ENCODE results near the gene CDK19. TPM values are rescaled to one million over a fixed set of nuclear protein-coding genes. Genes with fewer than 3 reads are reported as not detected.
A peak's percentile ranks its signal among the peaks of the same experiment; 100 is the strongest.

CDK19 gene
- total RNA-seq, 4 donors from 2014 or later: 12.9 to 23.2 (median 13.2) TPM

DNA sequence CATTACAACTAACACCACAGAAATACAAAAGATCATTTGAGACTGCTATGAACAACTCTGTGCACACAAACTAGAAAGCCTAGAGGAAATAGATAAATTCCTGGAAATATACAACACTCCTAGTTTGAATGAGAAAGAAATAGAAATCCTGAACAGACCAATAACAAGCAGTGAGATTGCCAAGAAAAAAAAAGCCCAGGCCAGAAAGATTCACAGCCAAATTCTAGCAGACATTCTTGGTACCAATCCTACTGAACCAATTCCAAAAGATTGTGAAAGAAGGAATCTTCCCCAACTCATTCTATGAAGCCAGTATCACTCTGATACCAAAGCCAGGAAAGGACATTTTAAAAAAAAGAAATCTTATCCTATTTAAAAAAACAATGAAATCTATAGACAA, 7.0 kb upstream of the CDK19 start:
- Histone ChIP-seq H3K4me1 (peaks cover 0 to 14% (median 0%) of the 10 kb centered on the region in 3 donors), H3K4me3 (no peak overlapping the region), H3K9me3 (no peaks in the 10 kb centered on the region), H3K27ac (no peak overlapping the region), H3K36me3 (no peaks in the 10 kb centered on the region), H3K27me3 (no peaks in the 10 kb centered on the region)
- ATAC-seq: peak; percentile 44
- peak; percentile 39 for TF ChIP-seq POLR2AphosphoS5 (IDR thresholded peaks at IDR 0.05)
- TF ChIP-seq, protein P1, sequence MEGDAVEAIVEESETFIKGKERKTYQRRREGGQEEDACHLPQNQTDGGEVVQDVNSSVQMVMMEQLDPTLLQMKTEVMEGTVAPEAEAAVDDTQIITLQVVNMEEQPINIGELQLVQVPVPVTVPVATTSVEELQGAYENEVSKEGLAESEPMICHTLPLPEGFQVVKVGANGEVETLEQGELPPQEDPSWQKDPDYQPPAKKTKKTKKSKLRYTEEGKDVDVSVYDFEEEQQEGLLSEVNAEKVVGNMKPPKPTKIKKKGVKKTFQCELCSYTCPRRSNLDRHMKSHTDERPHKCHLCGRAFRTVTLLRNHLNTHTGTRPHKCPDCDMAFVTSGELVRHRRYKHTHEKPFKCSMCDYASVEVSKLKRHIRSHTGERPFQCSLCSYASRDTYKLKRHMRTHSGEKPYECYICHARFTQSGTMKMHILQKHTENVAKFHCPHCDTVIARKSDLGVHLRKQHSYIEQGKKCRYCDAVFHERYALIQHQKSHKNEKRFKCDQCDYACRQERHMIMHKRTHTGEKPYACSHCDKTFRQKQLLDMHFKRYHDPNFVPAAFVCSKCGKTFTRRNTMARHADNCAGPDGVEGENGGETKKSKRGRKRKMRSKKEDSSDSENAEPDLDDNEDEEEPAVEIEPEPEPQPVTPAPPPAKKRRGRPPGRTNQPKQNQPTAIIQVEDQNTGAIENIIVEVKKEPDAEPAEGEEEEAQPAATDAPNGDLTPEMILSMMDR (IDR thresholded peaks at IDR 0.05): no peak

DNA sequence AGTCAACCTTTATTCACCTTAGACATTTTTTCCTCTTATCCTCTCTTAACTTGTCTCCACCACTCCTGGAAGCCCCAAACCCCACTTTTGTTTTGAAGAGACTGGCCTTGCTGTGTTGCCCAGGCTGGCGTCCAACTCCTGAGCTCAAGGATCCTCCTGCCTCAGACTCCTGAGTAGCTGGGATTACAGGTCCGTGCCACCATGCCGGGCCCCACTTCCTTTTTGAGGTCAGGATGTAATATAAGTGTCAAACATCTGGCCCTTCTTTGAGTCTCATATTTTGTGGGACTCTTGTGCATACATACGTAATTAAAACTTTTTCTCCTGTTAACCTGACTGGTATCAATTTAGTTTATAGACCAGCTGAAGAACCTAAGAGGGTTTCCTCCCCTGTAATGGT, 1.4 kb upstream of the CDK19 start:
- Histone ChIP-seq H3K9me3 (no peaks in the 10 kb centered on the region), H3K4me1 (peaks cover 0 to 24% (median 7%) of the 10 kb centered on the region in 3 donors), H3K27me3 (no peaks in the 10 kb centered on the region), H3K36me3 (no peaks in the 10 kb centered on the region), H3K4me3 (no peak overlapping the region), H3K27ac (peak overlapping the region in 1 of 4 donors; percentile 93)
- ATAC-seq: no peak
- TF ChIP-seq POLR2A (IDR thresholded peaks at IDR 0.05) (no peak), POLR2AphosphoS5 (IDR thresholded peaks at IDR 0.05) (no peak)
- WGBS, 2 donors (ENCODE audit: low coverage in 1 of 2): 78 to 82% methylated on average over 2 to 4 of the region's 4 CpGs

DNA sequence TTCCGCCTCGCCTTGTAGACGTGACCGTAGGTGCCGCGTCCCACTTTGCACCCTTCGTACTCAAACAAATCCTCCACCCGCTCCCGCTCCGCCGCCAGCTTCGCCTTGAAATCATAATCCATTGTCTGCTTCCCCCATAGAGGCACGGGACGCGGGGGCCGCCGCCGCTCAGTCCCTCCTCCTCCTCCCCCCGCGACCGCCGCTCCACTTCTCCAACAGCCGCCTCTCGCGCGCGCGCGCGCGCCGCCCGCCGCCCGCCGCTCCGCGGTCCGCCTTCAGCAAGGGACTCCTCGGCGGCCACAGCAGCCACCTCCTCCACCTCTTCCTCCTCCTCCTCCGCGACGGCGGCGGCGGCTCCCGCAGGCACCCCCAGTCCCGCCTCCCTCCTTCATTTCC, 256 bp downstream of the CDK19 start:
- no peaks in the 10 kb centered on the region for H3K27me3 ChIP-seq
- H3K9me3 ChIP-seq: no peaks in the 10 kb centered on the region
- 0% methylated on average over 2 of the region's 49 CpGs; no CpG with 5 or more reads in 1 of the 2 donors for WGBS, 2 donors (ENCODE audit: low coverage in 1 of 2)
- TF ChIP-seq POLR2A (IDR thresholded peaks at IDR 0.05) (peak; percentile 29 to 55), EP300 (IDR thresholded peaks at IDR 0.05) (no peak)
- H3K4me3 ChIP-seq: peak overlapping the region; percentile 72 to 92
- no peak for ATAC-seq
- peak overlapping the region; percentile 88 to 97 (median 95) for H3K27ac ChIP-seq
- H3K36me3 ChIP-seq: no peaks in the 10 kb centered on the region
- H3K4me1 ChIP-seq: peaks cover 0 to 21% (median 7%) of the 10 kb centered on the region in 3 donors

DNA sequence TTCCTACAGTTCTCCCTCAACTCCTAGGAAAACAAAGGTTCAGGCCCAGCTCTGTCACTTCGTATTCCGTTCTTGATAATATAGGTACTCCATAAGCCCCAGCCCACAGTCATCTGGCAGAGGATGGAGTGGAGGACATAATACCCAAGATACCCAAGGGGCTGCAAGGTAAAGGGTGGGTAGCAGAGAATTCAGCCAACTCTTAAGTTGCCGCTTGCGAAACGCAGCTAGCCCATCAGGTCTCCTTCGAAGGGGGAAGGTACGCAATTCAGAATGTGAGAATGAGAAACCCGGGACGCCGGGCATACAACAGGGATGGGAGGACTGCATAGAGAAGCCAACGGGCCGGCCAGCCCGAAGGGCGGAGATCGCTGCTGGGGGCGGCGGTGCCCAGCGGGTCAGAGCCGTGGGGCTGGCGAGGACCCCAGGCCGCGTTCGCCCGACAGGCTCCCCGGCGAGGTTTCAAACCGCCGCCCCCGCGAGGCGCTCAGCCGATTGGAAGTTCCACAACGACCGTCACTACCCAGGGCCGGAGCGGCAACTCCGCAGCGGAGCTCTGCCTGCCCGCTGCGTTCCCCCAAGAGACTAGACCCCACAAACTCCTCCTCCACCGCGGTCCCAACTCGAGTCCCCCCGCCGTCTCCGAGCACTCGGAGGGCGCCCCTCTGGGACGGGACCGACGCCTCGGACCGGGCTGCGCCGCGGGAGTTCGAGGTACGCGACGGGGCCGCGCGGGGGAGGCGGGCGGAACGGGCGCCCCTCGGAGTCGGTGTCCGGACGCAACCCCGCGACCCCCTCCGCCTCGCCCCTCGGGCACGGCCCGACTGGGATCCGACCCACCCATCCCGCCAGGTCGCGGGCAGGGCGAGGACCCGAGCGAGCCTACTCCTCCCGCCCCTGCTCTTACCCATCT, 911 bp downstream of the CDK19 start:
- WGBS, 2 donors (ENCODE audit: low coverage in 1 of 2): 0 to 1% methylated on average over 6 to 18 of the region's 86 CpGs

DNA sequence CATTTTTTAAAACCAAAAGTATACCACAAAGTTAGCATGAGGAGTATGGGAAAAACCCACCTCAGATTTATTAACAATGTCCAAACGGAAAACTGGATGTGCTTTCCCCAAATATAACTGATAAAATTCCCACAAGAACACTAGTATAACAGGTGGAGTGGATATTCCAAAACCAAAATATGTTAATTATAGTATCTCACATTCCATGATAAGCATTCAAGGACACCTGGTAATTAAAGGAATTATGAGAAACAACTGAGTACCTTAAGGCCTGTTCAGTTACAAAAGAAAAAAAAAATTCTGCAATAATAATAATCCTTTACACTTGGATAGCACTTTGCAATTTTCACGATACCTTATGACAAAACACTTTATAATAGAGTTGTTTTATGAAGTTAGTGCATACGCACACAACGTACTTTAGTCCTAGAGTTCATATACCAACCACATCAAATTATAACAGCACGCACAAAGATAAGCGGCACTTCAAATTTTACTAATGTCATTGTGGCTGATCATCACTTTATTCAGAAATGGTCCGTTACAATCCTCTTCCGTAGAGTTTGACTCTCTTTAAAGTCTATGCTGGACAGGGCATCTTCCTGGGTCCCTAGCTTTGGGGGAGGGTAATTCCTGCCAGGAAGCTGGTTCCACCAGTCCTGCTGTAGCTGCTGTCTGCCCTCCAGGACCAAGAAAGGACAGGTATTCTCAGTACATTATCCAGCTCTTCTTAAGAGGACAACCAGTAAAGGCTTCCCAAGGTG, 1.7 kb downstream of the CDK19 start:
- Histone ChIP-seq H3K9me3 (no peaks in the 10 kb centered on the region), H3K4me1 (peaks cover 0 to 21% (median 7%) of the 10 kb centered on the region in 3 donors), H3K4me3 (peak overlapping the region; percentile 72 to 92), H3K27me3 (no peaks in the 10 kb centered on the region), H3K27ac (peak overlapping the region in 3 of 4 donors; percentile 93 to 97 (median 97)), H3K36me3 (no peaks in the 10 kb centered on the region)
- 69 to 81% methylated on average over 8 of the region's 8 CpGs for WGBS, 2 donors (ENCODE audit: low coverage in 1 of 2)
- no peak for ATAC-seq
- no peak for TF ChIP-seq EP300 (IDR thresholded peaks at IDR 0.05)
- TF ChIP-seq POLR2AphosphoS5 (IDR thresholded peaks at IDR 0.05): no peak
- TF ChIP-seq, protein P1 (IDR thresholded peaks at IDR 0.05): no peak
- no peak for TF ChIP-seq POLR2A (IDR thresholded peaks at IDR 0.05)

More for the DNA sequence above, 911 bp downstream of the CDK19 start:
- Histone ChIP-seq H3K27ac (peak overlapping the region; percentile 88 to 97 (median 95)), H3K4me1 (peaks cover 0 to 21% (median 7%) of the 10 kb centered on the region in 3 donors), H3K27me3 (no peaks in the 10 kb centered on the region), H3K4me3 (peak overlapping the region; percentile 72 to 92), H3K9me3 (no peaks in the 10 kb centered on the region), H3K36me3 (no peaks in the 10 kb centered on the region)
- TF ChIP-seq POLR2AphosphoS5 (IDR thresholded peaks at IDR 0.05) (peak; percentile 33), EP300 (IDR thresholded peaks at IDR 0.05) (no peak), POLR2A (IDR thresholded peaks at IDR 0.05) (peak in 1 of 2 donors; percentile 18)
- ATAC-seq: no peak

DNA sequence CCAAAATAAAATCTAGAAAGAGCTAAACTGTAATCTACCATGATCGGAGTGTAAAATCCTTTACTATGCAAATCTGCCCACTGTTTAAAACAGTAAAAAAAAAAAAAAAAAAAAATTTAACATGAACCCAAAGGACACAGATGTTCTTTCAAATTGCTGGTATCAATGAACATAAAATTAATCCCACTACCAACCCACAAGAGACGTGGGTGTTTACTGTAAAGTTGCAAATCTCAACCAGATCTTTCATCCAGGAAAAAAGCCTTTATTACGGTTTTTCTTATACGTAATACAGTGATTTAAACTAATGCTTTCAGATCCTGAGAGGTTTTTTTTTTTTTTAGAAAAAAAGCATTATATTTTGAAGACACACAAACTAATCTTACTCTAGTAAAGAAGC, 2.5 kb downstream of the CDK19 start:
- H3K9me3 ChIP-seq: no peaks in the 10 kb centered on the region
- H3K36me3 ChIP-seq: no peaks in the 10 kb centered on the region
- H3K4me3 ChIP-seq: no peak overlapping the region
- 88 to 98% methylated on average over 4 of the region's 4 CpGs for WGBS, 2 donors (ENCODE audit: low coverage in 1 of 2)
- H3K27ac ChIP-seq: no peak overlapping the region
- TF ChIP-seq EP300 (IDR thresholded peaks at IDR 0.05) (no peak), POLR2A (IDR thresholded peaks at IDR 0.05) (no peak), POLR2AphosphoS5 (IDR thresholded peaks at IDR 0.05) (no peak)
- TF ChIP-seq, protein P1 (IDR thresholded peaks at IDR 0.05): no peak
- no peak for ATAC-seq
- peaks cover 0 to 21% (median 7%) of the 10 kb centered on the region in 3 donors for H3K4me1 ChIP-seq
- no peaks in the 10 kb centered on the region for H3K27me3 ChIP-seq
